ENCODE results near the gene SCAPER.
"Not testable (repeated sequence)": the region's sequence is repeated elsewhere in the genome, so short reads cannot be mapped to it uniquely, and the experiment has no call there.

Gene SCAPER

GRCh38 chr15:76912430-76912829 is 7.3 kb upstream of the SCAPER start:
- DNase-seq, result peak; percentile 30

- peak; percentile 40 for DNase-seq
These were observed 715 bp upstream of the SCAPER start for GRCh38 chr15:76905855-76906254.

- DNase-seq, result peak; percentile 63
These were observed 603 bp downstream of the SCAPER start for GRCh38 chr15:76904461-76905012.

- peak; percentile 49 for DNase-seq
These were observed 1.9 kb downstream of the SCAPER start for GRCh38 chr15:76903251-76903681.

GRCh38 chr15:76901965-76902364 is 3.2 kb downstream of the SCAPER start:
- DNase-seq, result no peak

- DNase-seq, result not testable (repeated sequence)
These were observed 5.2 kb downstream of the SCAPER start for GRCh38 chr15:76899931-76900310.

GRCh38 chr15:76899176-76899930 is 5.8 kb downstream of the SCAPER start:
- DNase-seq, result not testable (repeated sequence)

- peak; percentile 11 for DNase-seq
These were observed 7.0 kb downstream of the SCAPER start for GRCh38 chr15:76898102-76898501.

- DNase-seq, result no peak
These were observed 11.0 kb downstream of the SCAPER start for GRCh38 chr15:76894174-76894573.

- DNase-seq, result not testable (repeated sequence)
These were observed 12.3 kb downstream of the SCAPER start for GRCh38 chr15:76892836-76893235.

GRCh38 chr15:76887280-76888141 is 17.6 kb downstream of the SCAPER start:
- not testable (repeated sequence) for DNase-seq

- no peak for DNase-seq
These were observed 19.9 kb downstream of the SCAPER start for GRCh38 chr15:76885212-76885611.

- DNase-seq, result no peak
These were observed 29.2 kb downstream of the SCAPER start for GRCh38 chr15:76875911-76876310.

GRCh38 chr15:76873066-76873465 is 32.1 kb downstream of the SCAPER start:
- not testable (repeated sequence) for DNase-seq

- no peak for DNase-seq
These were observed 33.2 kb downstream of the SCAPER start for GRCh38 chr15:76871930-76872329.

- DNase-seq, result no peak
These were observed 36.4 kb downstream of the SCAPER start for GRCh38 chr15:76868740-76869139.

- DNase-seq, result peak; percentile 49
These were observed 38.3 kb downstream of the SCAPER start for GRCh38 chr15:76866716-76867321.

- DNase-seq, result no peak
These were observed 39.1 kb downstream of the SCAPER start for GRCh38 chr15:76866008-76866407.

- no peak for DNase-seq
These were observed 39.6 kb downstream of the SCAPER start for GRCh38 chr15:76865548-76865991.

GRCh38 chr15:76864586-76864985 is 40.6 kb downstream of the SCAPER start:
- no peak for DNase-seq

GRCh38 chr15:76863693-76864092 is 41.4 kb downstream of the SCAPER start:
- DNase-seq, result no peak

- DNase-seq, result no peak
These were observed 42.0 kb downstream of the SCAPER start for GRCh38 chr15:76863123-76863522.

- no peak for DNase-seq
These were observed 43.2 kb downstream of the SCAPER start for GRCh38 chr15:76861815-76862397.
